Neural cell (in vitro differentiated cells): ENCODE results near the gene TPRA1. TPM values are rescaled to one million over a fixed set of nuclear protein-coding genes. Genes with fewer than 3 reads are reported as not detected.

Source experiments
- H2AFZ ChIP-seq: fragments of 200-600, 300-800 bp; sonication (generic), shearing (Covaris generic); 2 replicates; pipeline ENCODE4 v1.6.0; 2014; ENCODE audit warnings: low read depth, mild to moderate bottlenecking, antibody characterized with exemption, low read length, moderate library complexity
- H3F3A ChIP-seq: fragments of 200-600 bp; shearing (Covaris generic); 2 replicates; pipeline ENCODE4 v1.6.1; 2016; ENCODE audit warnings: mild to moderate bottlenecking, moderate library complexity, mixed read lengths, antibody characterized with exemption, low read length; ENCODE audit not compliant: insufficient read depth, poor library complexity, severe bottlenecking
- H3K27ac ChIP-seq: fragments of 200-600, 300-800 bp; sonication (generic), shearing (Covaris generic); 2 replicates; pipeline ENCODE4 v1.5.1; 2014; ENCODE audit warnings: mild to moderate bottlenecking, low read length, moderate library complexity
- H3K27me3 ChIP-seq: fragments of 300-800, 200-600 bp; sonication (generic), shearing (Covaris generic); 2 replicates; pipeline ENCODE4 v1.6.0; 2014; ENCODE audit warnings: mild to moderate bottlenecking, low read depth, low read length, moderate library complexity; ENCODE audit not compliant: insufficient read depth
- H3K36me3 ChIP-seq: fragments of 300-800, 200-600 bp; sonication (generic), shearing (Covaris generic); 2 replicates; pipeline ENCODE4 v1.5.1; 2014; ENCODE audit warnings: mild to moderate bottlenecking, antibody characterized with exemption, low read length, moderate library complexity; ENCODE audit not compliant: insufficient read depth
- H3K4me2 ChIP-seq: fragments of 300-800, 200-600 bp; sonication (generic), shearing (Covaris generic); 2 replicates; pipeline ENCODE4 v1.6.0; 2014; ENCODE audit warnings: mild to moderate bottlenecking, low read length
- H3K4me3 ChIP-seq: fragments of 300-800, 200-600 bp; sonication (generic), shearing (Covaris generic); 2 replicates; pipeline ENCODE4 v1.5.1; 2014; ENCODE audit warnings: mild to moderate bottlenecking, low read length, moderate library complexity
- H3K79me2 ChIP-seq: fragments of 200-600 bp; shearing (Covaris generic); replicated peaks from 2 replicates; pipeline ENCODE4 v1.6.0; 2014; ENCODE audit warnings: mild to moderate bottlenecking, low read length, moderate library complexity; ENCODE audit not compliant: insufficient read depth
- H3K9ac ChIP-seq: fragments of 300-800, 200-600 bp; sonication (generic), shearing (Covaris generic); 2 replicates; pipeline ENCODE4 v1.6.1; 2016; ENCODE audit warnings: mild to moderate bottlenecking, low read length, mixed read lengths
- H3K9me2 ChIP-seq: fragments of 200-600 bp; shearing (Covaris generic); 2 replicates; pipeline ENCODE4 v1.6.1; 2016; ENCODE audit warnings: mild to moderate bottlenecking, low read length, mixed read lengths; ENCODE audit not compliant: insufficient read depth
- H3K9me3 ChIP-seq: fragments of 200-600, 300-800 bp; sonication (generic), shearing (Covaris generic); 2 replicates; pipeline ENCODE4 v1.6.1; 2016; ENCODE audit warnings: mild to moderate bottlenecking, mixed run types, low read length, moderate library complexity, mixed read lengths
- H4K20me1 ChIP-seq: fragments of 200-600 bp; shearing (Covaris generic); 2 replicates; pipeline ENCODE4 v1.6.1; 2016; ENCODE audit warnings: mild to moderate bottlenecking, mixed run types; ENCODE audit not compliant: insufficient read depth
- EP300 ChIP-seq: fragments of 450-650 bp; conservative IDR thresholded peaks from 2 replicates; pipeline ENCODE4 v1.6.1; 2014; ENCODE audit warnings: antibody characterized with exemption, mild to moderate bottlenecking, moderate library complexity; ENCODE audit not compliant: poor library complexity, severe bottlenecking
- EZH2 ChIP-seq: fragments of 200-600, 300-800 bp; shearing (Covaris generic), sonication (generic); IDR thresholded peaks from 2 replicates; pipeline ENCODE4 v1.6.1; 2014; ENCODE audit warnings: antibody characterized with exemption, low read length, borderline replicate concordance, mild to moderate bottlenecking; ENCODE audit not compliant: insufficient read depth, poor library complexity, severe bottlenecking
- MXI1 ChIP-seq: fragments of 450-650 bp; conservative IDR thresholded peaks from 2 replicates; pipeline ENCODE4 v1.6.1; 2014; ENCODE audit warnings: antibody characterized with exemption, mild to moderate bottlenecking; ENCODE audit not compliant: poor library complexity, severe bottlenecking
- POLR2AphosphoS5 ChIP-seq: IDR thresholded peaks from 2 replicates; pipeline ENCODE4 v1.6.1; 2012
- RAD21 ChIP-seq: fragments of 450-650 bp; conservative IDR thresholded peaks from 2 replicates; pipeline ENCODE4 v1.6.1; 2014; ENCODE audit warnings: antibody characterized with exemption, mild to moderate bottlenecking, moderate library complexity
- SMC3 ChIP-seq: fragments of 450-650 bp; conservative IDR thresholded peaks from 2 replicates; pipeline ENCODE4 v1.6.1; 2014; ENCODE audit warnings: antibody characterized with exemption, mild to moderate bottlenecking, moderate library complexity; ENCODE audit not compliant: poor library complexity
- TAF1 ChIP-seq: IDR thresholded peaks from 2 replicates; pipeline ENCODE4 v1.6.1; 2012; ENCODE audit warnings: low read depth
- polyA plus RNA-seq: library from polyadenylated mRNA; depleted of rRNA; stranded (reverse); fragments of >200 nt; gene quantifications from 2 replicates; pipeline ENCODE4 v1.2.3, GENCODE V29; 2014
- TF ChIP-seq, protein P1 (sequence below): IDR thresholded peaks from 2 replicates; pipeline ENCODE4 v1.6.1; 2012; ENCODE audit warnings: borderline replicate concordance
- TF ChIP-seq, protein P2 (sequence below): fragments of 450-650 bp; IDR thresholded peaks from 2 replicates; pipeline ENCODE4 v1.5.1; 2014; ENCODE audit warnings: antibody characterized with exemption, mild to moderate bottlenecking, moderate library complexity; ENCODE audit not compliant: poor library complexity, severe bottlenecking

TPRA1 gene
- polyA plus RNA-seq, 1 donor from 2014 or later = 26.5 TPM

DNA sequence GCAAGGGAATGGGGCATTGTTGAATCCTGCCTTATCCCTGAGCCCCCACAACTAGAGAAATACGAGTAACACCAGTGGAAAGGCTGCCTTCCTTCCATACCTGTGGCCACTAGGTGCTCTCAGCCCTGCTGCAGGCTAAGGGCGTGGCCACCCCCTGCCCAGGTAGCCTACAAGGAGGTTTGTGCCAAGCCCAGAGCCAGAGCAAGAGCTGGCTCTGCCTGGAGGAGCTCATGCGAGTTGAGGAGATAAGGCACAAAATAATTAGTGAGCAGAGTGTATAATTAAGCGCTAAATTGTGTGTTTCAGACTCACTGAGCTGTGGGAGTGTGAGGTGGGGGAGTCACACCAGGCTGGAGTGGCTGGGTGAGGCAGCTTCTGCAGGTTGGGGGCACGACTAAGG is 49.2 kb downstream of the TPRA1 start:
- Histone ChIP-seq H3K4me3 (no peak overlapping the region), H3F3A (no peaks in the 10 kb centered on the region), H3K27me3 (no peaks in the 10 kb centered on the region), H3K4me2 (no peak overlapping the region), H3K9me3 (no peaks in the 10 kb centered on the region), H3K36me3 (no peaks in the 10 kb centered on the region), H4K20me1 (no peaks in the 10 kb centered on the region), H3K9ac (no peak overlapping the region), H3K79me2 (no peaks in the 10 kb centered on the region), H2AFZ (no peak overlapping the region), H3K9me2 (no peaks in the 10 kb centered on the region), H3K27ac (no peak overlapping the region)
- no peak for TF ChIP-seq EP300
- TF ChIP-seq MXI1 = no peak
- no peak for TF ChIP-seq POLR2AphosphoS5
- TF ChIP-seq RAD21 = no peak
- no peak for TF ChIP-seq TAF1
- TF ChIP-seq, protein P1, sequence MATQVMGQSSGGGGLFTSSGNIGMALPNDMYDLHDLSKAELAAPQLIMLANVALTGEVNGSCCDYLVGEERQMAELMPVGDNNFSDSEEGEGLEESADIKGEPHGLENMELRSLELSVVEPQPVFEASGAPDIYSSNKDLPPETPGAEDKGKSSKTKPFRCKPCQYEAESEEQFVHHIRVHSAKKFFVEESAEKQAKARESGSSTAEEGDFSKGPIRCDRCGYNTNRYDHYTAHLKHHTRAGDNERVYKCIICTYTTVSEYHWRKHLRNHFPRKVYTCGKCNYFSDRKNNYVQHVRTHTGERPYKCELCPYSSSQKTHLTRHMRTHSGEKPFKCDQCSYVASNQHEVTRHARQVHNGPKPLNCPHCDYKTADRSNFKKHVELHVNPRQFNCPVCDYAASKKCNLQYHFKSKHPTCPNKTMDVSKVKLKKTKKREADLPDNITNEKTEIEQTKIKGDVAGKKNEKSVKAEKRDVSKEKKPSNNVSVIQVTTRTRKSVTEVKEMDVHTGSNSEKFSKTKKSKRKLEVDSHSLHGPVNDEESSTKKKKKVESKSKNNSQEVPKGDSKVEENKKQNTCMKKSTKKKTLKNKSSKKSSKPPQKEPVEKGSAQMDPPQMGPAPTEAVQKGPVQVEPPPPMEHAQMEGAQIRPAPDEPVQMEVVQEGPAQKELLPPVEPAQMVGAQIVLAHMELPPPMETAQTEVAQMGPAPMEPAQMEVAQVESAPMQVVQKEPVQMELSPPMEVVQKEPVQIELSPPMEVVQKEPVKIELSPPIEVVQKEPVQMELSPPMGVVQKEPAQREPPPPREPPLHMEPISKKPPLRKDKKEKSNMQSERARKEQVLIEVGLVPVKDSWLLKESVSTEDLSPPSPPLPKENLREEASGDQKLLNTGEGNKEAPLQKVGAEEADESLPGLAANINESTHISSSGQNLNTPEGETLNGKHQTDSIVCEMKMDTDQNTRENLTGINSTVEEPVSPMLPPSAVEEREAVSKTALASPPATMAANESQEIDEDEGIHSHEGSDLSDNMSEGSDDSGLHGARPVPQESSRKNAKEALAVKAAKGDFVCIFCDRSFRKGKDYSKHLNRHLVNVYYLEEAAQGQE = no peak
- no peak for TF ChIP-seq SMC3
- TF ChIP-seq, protein P2, sequence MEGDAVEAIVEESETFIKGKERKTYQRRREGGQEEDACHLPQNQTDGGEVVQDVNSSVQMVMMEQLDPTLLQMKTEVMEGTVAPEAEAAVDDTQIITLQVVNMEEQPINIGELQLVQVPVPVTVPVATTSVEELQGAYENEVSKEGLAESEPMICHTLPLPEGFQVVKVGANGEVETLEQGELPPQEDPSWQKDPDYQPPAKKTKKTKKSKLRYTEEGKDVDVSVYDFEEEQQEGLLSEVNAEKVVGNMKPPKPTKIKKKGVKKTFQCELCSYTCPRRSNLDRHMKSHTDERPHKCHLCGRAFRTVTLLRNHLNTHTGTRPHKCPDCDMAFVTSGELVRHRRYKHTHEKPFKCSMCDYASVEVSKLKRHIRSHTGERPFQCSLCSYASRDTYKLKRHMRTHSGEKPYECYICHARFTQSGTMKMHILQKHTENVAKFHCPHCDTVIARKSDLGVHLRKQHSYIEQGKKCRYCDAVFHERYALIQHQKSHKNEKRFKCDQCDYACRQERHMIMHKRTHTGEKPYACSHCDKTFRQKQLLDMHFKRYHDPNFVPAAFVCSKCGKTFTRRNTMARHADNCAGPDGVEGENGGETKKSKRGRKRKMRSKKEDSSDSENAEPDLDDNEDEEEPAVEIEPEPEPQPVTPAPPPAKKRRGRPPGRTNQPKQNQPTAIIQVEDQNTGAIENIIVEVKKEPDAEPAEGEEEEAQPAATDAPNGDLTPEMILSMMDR = no peak
- no peak for TF ChIP-seq EZH2

DNA sequence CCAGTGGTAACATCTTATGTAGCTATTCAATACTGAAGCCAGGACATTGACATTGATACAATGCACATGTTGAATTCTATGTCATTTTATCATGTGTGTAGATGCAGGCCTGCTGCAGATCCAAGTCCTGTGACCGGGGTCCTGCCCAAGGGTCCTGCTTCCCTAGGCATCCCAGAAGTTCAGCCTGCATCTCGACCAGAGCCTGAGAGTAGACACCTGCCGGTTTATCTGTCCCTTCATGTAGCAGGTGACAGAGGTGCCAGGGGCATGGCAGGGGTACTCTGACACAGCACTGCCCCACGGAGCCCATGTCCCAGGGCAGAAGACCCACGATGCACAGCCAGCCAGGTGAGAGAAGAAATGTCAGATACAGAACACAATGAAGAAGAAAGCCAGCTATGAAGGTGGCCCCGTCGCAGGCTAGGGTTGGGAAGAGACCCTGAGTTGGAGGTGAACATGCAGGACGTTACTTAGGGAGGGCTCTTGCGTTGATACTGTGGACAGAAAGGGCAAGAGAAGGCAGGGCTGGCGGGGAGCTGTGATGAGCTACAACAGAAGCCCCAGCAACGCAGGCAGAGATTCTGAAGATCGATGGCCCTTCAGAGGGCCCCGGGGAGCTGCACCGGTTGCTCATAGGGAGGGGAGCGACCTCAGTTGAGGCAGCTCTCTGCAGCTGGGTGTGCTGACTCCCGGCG is 51.0 kb downstream of the TPRA1 start:
- Histone ChIP-seq H3K79me2 (no peaks in the 10 kb centered on the region), H3K27me3 (no peaks in the 10 kb centered on the region), H3F3A (no peaks in the 10 kb centered on the region), H2AFZ (no peak overlapping the region), H3K4me2 (no peak overlapping the region), H4K20me1 (no peaks in the 10 kb centered on the region), H3K36me3 (no peaks in the 10 kb centered on the region), H3K4me3 (no peak overlapping the region), H3K27ac (no peak overlapping the region), H3K9me3 (no peaks in the 10 kb centered on the region), H3K9me2 (no peaks in the 10 kb centered on the region), H3K9ac (no peak overlapping the region)
- TF ChIP-seq RAD21 = no peak
- no peak for TF ChIP-seq SMC3
- TF ChIP-seq, protein P2 = no peak
- TF ChIP-seq, protein P1 = no peak
- TF ChIP-seq MXI1 = no peak
- TF ChIP-seq POLR2AphosphoS5 = no peak
- no peak for TF ChIP-seq TAF1
- TF ChIP-seq EP300 = no peak
